Upper lobe of left lung (tissue), 6 donors: ENCODE data around the gene DNAJB6. TPM values are rescaled to one million over a fixed set of nuclear protein-coding genes. Genes with fewer than 3 reads are reported as not detected.

Experiments used
- ATAC-seq, 2 donors: fragments of 200-7000 bp; cut with Tn5 transposase; one replicate each; pipeline ENCODE4 v1.9.1; 2022; ENCODE audit warnings: mild to moderate bottlenecking in 2 of 2, moderate library complexity in 2 of 2; ENCODE audit not compliant: low FRiP score in 2 of 2
- DNase-seq, 2 donors: peaks; one replicate each; pipeline ENCODE4 v3.0.0-alpha.2; 2019 to 2020
- H3K27ac ChIP-seq, 4 donors: fragments of 200-600 bp; sonication (generic); one replicate each; pipeline ENCODE4 v1.5.1; 2016 to 2019
- H3K27me3 ChIP-seq, 4 donors: fragments of 200-600 bp; sonication (generic); one replicate each; pipeline ENCODE4 v1.5.1; 2017 to 2019
- H3K36me3 ChIP-seq, 4 donors: fragments of 200-600 bp; sonication (generic); one replicate each; pipeline ENCODE4 v1.5.1; 2016 to 2019
- H3K4me1 ChIP-seq, 4 donors: fragments of 200-600 bp; sonication (generic); one replicate each; pipeline ENCODE4 v1.5.1; 2018 to 2019
- H3K4me3 ChIP-seq, 4 donors: fragments of 200-600 bp; sonication (generic); one replicate each; pipeline ENCODE4 v1.5.1; 2017 to 2019; ENCODE audit warnings: mild to moderate bottlenecking in 2 of 4, moderate library complexity in 1 of 4
- H3K9me3 ChIP-seq, 4 donors: fragments of 200-600 bp; sonication (generic); one replicate each; pipeline ENCODE4 v1.5.1; 2018 to 2019
- CTCF ChIP-seq, 6 experiments: fragments of 450-650 bp in 4 of 6; fragments of 200-600 bp in 2 of 6; sonication (generic) in 2 of 6; IDR thresholded peaks; one replicate each; pipeline ENCODE4 v1.5.1; 2016 to 2019; ENCODE audit warnings: antibody characterized with exemption in 6 of 6
- EP300 ChIP-seq, 4 donors: sonication (generic); formaldehyde crosslinking; IDR thresholded peaks; one replicate each; pipeline ENCODE4 v1.5.1; 2017; ENCODE audit warnings: antibody characterized with exemption in 4 of 4, control low read depth in 2 of 4
- POLR2A ChIP-seq, 4 donors: fragments of 450-650 bp; IDR thresholded peaks; one replicate each; pipeline ENCODE4 v1.5.1; 2016 to 2017; ENCODE audit warnings: antibody characterized with exemption in 4 of 4, mild to moderate bottlenecking in 2 of 4
- POLR2AphosphoS5 ChIP-seq, 2 donors: sonication (generic); formaldehyde crosslinking; IDR thresholded peaks; one replicate each; pipeline ENCODE4 v1.5.1; 2017; ENCODE audit warnings: antibody characterized with exemption in 2 of 2
- WGBS, 2 donors: methylation state at CpG; one replicate each; pipeline ENCODE4 v1.1.5; 2017 to 2018; 5-methylcytosine and 5-hydroxymethylcytosine counted together
- total RNA-seq, 6 donors: library from RNA; depleted of rRNA in 4 of 6; stranded (reverse); fragments of >200 nt in 4 of 6; gene quantifications; one replicate each; pipeline versions ENCODE4 v1.1.0 to v1.2.1, GENCODE V29; 2016 to 2021
- donor health status: DM: no; HTN: no; CAD: no; lungs with moderate emphysema.
- donor health status: DM: no; HTN: yes; CAD: no; lungs with severe emphysema.

Gene DNAJB6
- total RNA-seq, 6 donors from 2014 or later: 64.1 to 99.6 (median 83.0) TPM

- no peak overlapping the region for H3K27ac ChIP-seq
- no peaks in the 10 kb centered on the region for H3K27me3 ChIP-seq
- H3K9me3 ChIP-seq: no peaks in the 10 kb centered on the region
- 92 to 100% methylated on average over 2 to 6 of the region's 8 CpGs for whole genome bisulfite sequencing, 2 donors
- H3K4me3 ChIP-seq: no peak overlapping the region
- DNase-seq (no peak), ATAC-seq (no peak)
- TF ChIP-seq EP300 (IDR thresholded peaks at IDR 0.05) (no peak), POLR2A (IDR thresholded peaks at IDR 0.05) (no peak), CTCF (IDR thresholded peaks at IDR 0.05) (no peak), POLR2AphosphoS5 (IDR thresholded peaks at IDR 0.05) (no peak)
- peaks cover 21 to 80% (median 53%) of the 10 kb centered on the region in 4 donors for H3K36me3 ChIP-seq
- H3K4me1 ChIP-seq: no peaks in the 10 kb centered on the region
These were observed 77.9 kb downstream of the DNAJB6 start for GRCh38 chr7:157414702-157415096.

GRCh38 chr7:157415486-157415885 lies 78.7 kb downstream of the DNAJB6 start:
- H3K4me1 ChIP-seq: no peaks in the 10 kb centered on the region
- no peaks in the 10 kb centered on the region for H3K9me3 ChIP-seq
- no peaks in the 10 kb centered on the region for H3K27me3 ChIP-seq
- ATAC-seq (peak in 1 of 2 donors; percentile 2), DNase-seq (no peak)
- H3K4me3 ChIP-seq: no peak overlapping the region
- no peak for TF ChIP-seq CTCF (IDR thresholded peaks at IDR 0.05)
- no peak for TF ChIP-seq POLR2A (IDR thresholded peaks at IDR 0.05)
- no peak for TF ChIP-seq EP300 (IDR thresholded peaks at IDR 0.05)
- no peak for TF ChIP-seq POLR2AphosphoS5 (IDR thresholded peaks at IDR 0.05)
- WGBS, 2 donors: 92 to 97% methylated on average over 9 to 16 of the region's 16 CpGs
- H3K27ac ChIP-seq: no peak overlapping the region
- peaks cover 16 to 72% (median 45%) of the 10 kb centered on the region in 4 donors for H3K36me3 ChIP-seq

- Histone ChIP-seq H3K9me3 (no peaks in the 10 kb centered on the region), H3K4me3 (no peak overlapping the region), H3K4me1 (no peaks in the 10 kb centered on the region), H3K36me3 (peaks cover 12 to 67% (median 42%) of the 10 kb centered on the region in 4 donors), H3K27ac (no peak overlapping the region), H3K27me3 (no peaks in the 10 kb centered on the region)
- TF ChIP-seq CTCF (IDR thresholded peaks at IDR 0.05) (no peak), EP300 (IDR thresholded peaks at IDR 0.05) (no peak), POLR2A (IDR thresholded peaks at IDR 0.05) (no peak), POLR2AphosphoS5 (IDR thresholded peaks at IDR 0.05) (no peak)
- DNase-seq: no peak
- ATAC-seq: no peak
- 95 to 96% methylated on average over 28 to 30 of the region's 30 CpGs for WGBS, 2 donors
These were observed 79.2 kb downstream of the DNAJB6 start for GRCh38 chr7:157416011-157416410.

GRCh38 chr7:157418204-157419034 lies 81.6 kb downstream of the DNAJB6 start:
- no peak overlapping the region for H3K27ac ChIP-seq
- no peak overlapping the region for H3K4me3 ChIP-seq
- DNase-seq: no peak
- no peaks in the 10 kb centered on the region for H3K9me3 ChIP-seq
- H3K4me1 ChIP-seq: no peaks in the 10 kb centered on the region
- TF ChIP-seq POLR2A (IDR thresholded peaks at IDR 0.05) (no peak), EP300 (IDR thresholded peaks at IDR 0.05) (no peak), CTCF (IDR thresholded peaks at IDR 0.05) (no peak), POLR2AphosphoS5 (IDR thresholded peaks at IDR 0.05) (no peak)
- H3K36me3 ChIP-seq: peaks cover 12 to 48% (median 39%) of the 10 kb centered on the region in 4 donors
- 90 to 92% methylated on average over 14 to 35 of the region's 41 CpGs for WGBS, 2 donors
- no peaks in the 10 kb centered on the region for H3K27me3 ChIP-seq
- ATAC-seq: peak in 1 of 2 donors; percentile 19

- Histone ChIP-seq H3K4me3 (no peak overlapping the region), H3K27me3 (no peaks in the 10 kb centered on the region), H3K27ac (no peak overlapping the region), H3K36me3 (peaks cover 12 to 48% (median 39%) of the 10 kb centered on the region in 4 donors), H3K4me1 (no peaks in the 10 kb centered on the region), H3K9me3 (no peaks in the 10 kb centered on the region)
- ATAC-seq (no peak), DNase-seq (no peak)
- WGBS, 2 donors: 57% methylated on average over 3 of the region's 8 CpGs; no CpG with 5 or more reads in 1 of the 2 donors
- TF ChIP-seq EP300 (IDR thresholded peaks at IDR 0.05): no peak
- TF ChIP-seq POLR2A (IDR thresholded peaks at IDR 0.05): no peak
- no peak for TF ChIP-seq CTCF (IDR thresholded peaks at IDR 0.05)
- no peak for TF ChIP-seq POLR2AphosphoS5 (IDR thresholded peaks at IDR 0.05)
These were observed 82.2 kb downstream of the DNAJB6 start for GRCh38 chr7:157419035-157419293.
